Measurements from ENCODE around the gene UMODL1.

Gene UMODL1

DNA sequence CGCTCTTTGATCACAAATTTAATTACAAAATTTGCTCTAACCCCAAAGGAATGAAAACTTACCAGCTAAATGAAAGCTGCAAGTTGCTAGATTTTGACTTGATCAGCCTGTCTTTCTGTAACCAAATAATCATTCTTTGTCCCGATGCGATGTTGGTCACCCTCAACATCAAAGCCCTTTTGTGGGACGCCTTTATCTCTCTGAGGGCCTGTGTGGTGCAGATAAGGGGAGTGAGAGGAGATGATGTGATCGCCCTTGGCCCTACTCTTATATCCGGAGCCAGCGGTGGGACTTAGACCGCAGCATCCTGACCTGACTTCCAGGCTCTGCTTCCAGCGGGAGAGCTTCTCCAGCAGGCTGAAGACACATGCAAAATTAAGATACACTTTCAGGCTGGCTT, 19.3 kb upstream of the UMODL1 start:
- no peak overlapping the region for H4K91ac ChIP-seq (ENCODE audit: low read depth, low read length)

DNA sequence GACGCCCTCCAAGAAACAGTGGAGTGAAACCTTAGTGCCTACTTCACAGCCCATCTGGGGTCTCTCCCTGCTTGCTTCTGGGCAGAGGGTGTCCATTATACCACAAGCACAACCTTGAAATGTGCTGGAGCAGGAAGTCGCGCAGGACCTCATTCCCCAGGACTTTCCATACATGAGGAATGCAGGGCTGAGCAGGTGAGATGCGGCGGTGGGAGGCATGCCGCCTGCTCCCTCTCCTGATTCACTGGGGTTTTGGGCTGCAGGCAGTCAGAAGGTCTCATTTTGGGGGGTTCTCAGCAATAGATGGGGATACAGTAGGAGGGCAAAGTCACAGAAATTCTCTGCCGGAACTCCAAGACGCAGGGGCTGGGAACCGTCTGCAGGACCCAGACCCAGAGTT, 15.7 kb upstream of the UMODL1 start:
- no peak overlapping the region for H3K4me3 ChIP-seq (ENCODE audit: low read depth, low read length)
- no peak overlapping the region for H2AK5ac ChIP-seq (ENCODE audit: low read length)
- no peak overlapping the region for H3K27ac ChIP-seq (ENCODE audit: low read depth, low read length)
- no peak overlapping the region for H3K23ac ChIP-seq (ENCODE audit: low read length)
- H3K14ac ChIP-seq (ENCODE audit: low read length), result no peak overlapping the region
- no peaks in the 10 kb centered on the region for H3K36me3 ChIP-seq (ENCODE audit: control insufficient read depth in 1 of 2, insufficient read depth in 2 of 2, low read length in 2 of 2)
- H4K8ac ChIP-seq (ENCODE audit: low read depth, low read length), result no peak overlapping the region
- no CpG with 5 or more reads among the region's 9 CpGs for WGBS (ENCODE audit: extremely low coverage, insufficient coverage, insufficient read length)
- no peak for DNase-seq
- H4K91ac ChIP-seq (ENCODE audit: low read depth, low read length), result no peak overlapping the region
- no peak overlapping the region for H2BK120ac ChIP-seq (ENCODE audit: insufficient read depth, low read length, poor library complexity)
- H3K4me2 ChIP-seq (ENCODE audit: low read length), result no peak overlapping the region
- H3K79me2 ChIP-seq (ENCODE audit: control insufficient read depth, insufficient read depth, low read length, poor library complexity), result no peaks in the 10 kb centered on the region
- H4K12ac ChIP-seq (ENCODE audit: low read depth, low read length), result no peak overlapping the region
- no peak overlapping the region for H3K4ac ChIP-seq (ENCODE audit: low read depth, low read length)
- no peaks in the 10 kb centered on the region for H3K27me3 ChIP-seq (ENCODE audit: insufficient read depth, low read length)
- no peak overlapping the region for H2BK5ac ChIP-seq (ENCODE audit: low read depth, low read length, poor library complexity)
- no peaks in the 10 kb centered on the region for H3K79me1 ChIP-seq (ENCODE audit: low read length)
- H3K9me3 ChIP-seq (ENCODE audit: insufficient read depth, low read depth, low read length), result peaks cover 2% of the 10 kb centered on the region
- no peak overlapping the region for H2AFZ ChIP-seq (ENCODE audit: insufficient read depth, low read length, poor library complexity)
- H3K9ac ChIP-seq (ENCODE audit: low read length), result no peak overlapping the region
- H3K4me1 ChIP-seq (ENCODE audit: control insufficient read depth in 1 of 2, insufficient read depth in 2 of 2, low read length in 2 of 2), result peaks cover 5 to 7% of the 10 kb centered on the region in 2 experiments
- H2BK12ac ChIP-seq (ENCODE audit: low read length), result no peak overlapping the region
- no peak overlapping the region for H3K18ac ChIP-seq (ENCODE audit: low read length)

More for the DNA sequence above, 19.3 kb upstream of the UMODL1 start:
- no peak for DNase-seq
- no peak overlapping the region for H3K14ac ChIP-seq (ENCODE audit: low read length)
- H3K27me3 ChIP-seq (ENCODE audit: insufficient read depth, low read length), result no peaks in the 10 kb centered on the region
- no CpG with 5 or more reads among the region's 9 CpGs for WGBS (ENCODE audit: extremely low coverage, insufficient coverage, insufficient read length)
- H3K79me2 ChIP-seq (ENCODE audit: control insufficient read depth, insufficient read depth, low read length, poor library complexity), result no peaks in the 10 kb centered on the region
- peaks cover 2% of the 10 kb centered on the region for H3K9me3 ChIP-seq (ENCODE audit: insufficient read depth, low read depth, low read length)
- no peak overlapping the region for H3K9ac ChIP-seq (ENCODE audit: low read length)
- no peak overlapping the region for H3K4me2 ChIP-seq (ENCODE audit: low read length)
- H2AFZ ChIP-seq (ENCODE audit: insufficient read depth, low read length, poor library complexity), result no peak overlapping the region
- H3K36me3 ChIP-seq (ENCODE audit: control insufficient read depth in 1 of 2, insufficient read depth in 2 of 2, low read length in 2 of 2), result no peaks in the 10 kb centered on the region
- H4K8ac ChIP-seq (ENCODE audit: low read depth, low read length), result no peak overlapping the region
- H4K12ac ChIP-seq (ENCODE audit: low read depth, low read length), result no peak overlapping the region
- no peaks in the 10 kb centered on the region for H3K79me1 ChIP-seq (ENCODE audit: low read length)
- no peak overlapping the region for H3K18ac ChIP-seq (ENCODE audit: low read length)
- H2BK5ac ChIP-seq (ENCODE audit: low read depth, low read length, poor library complexity), result no peak overlapping the region
- H2BK120ac ChIP-seq (ENCODE audit: insufficient read depth, low read length, poor library complexity), result no peak overlapping the region
- H3K27ac ChIP-seq (ENCODE audit: low read depth, low read length), result no peak overlapping the region
- no peak overlapping the region for H2BK12ac ChIP-seq (ENCODE audit: low read length)
- no peak overlapping the region for H2AK5ac ChIP-seq (ENCODE audit: low read length)
- H3K4me3 ChIP-seq (ENCODE audit: low read depth, low read length), result no peak overlapping the region
- H3K23ac ChIP-seq (ENCODE audit: low read length), result no peak overlapping the region
- no peak overlapping the region for H3K4ac ChIP-seq (ENCODE audit: low read depth, low read length)
- peaks cover 2 to 4% of the 10 kb centered on the region in 2 experiments for H3K4me1 ChIP-seq (ENCODE audit: control insufficient read depth in 1 of 2, insufficient read depth in 2 of 2, low read length in 2 of 2)

DNA sequence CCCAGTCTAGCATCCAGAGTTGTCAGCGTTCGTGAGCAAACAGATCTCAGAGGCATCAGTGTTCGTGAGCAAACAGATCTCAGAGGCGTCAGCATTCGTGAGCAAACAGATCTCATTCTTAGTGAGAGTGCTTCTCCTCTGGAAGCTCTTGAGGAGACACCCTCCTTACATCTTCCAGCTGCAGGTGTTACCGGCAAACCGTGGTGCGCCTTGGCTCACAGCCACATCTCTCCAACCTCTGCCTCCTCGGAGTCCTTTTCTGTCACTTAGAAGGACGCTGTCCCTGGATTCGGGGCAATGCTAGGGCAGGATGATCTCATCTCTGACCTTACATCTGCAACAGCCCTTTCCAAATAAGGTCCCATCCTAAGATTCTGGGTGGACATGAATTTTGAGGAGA, 14.6 kb upstream of the UMODL1 start:
- no peaks in the 10 kb centered on the region for H3K27me3 ChIP-seq (ENCODE audit: insufficient read depth, low read length)
- no peak overlapping the region for H3K4me2 ChIP-seq (ENCODE audit: low read length)
- no peak overlapping the region for H4K12ac ChIP-seq (ENCODE audit: low read depth, low read length)
- no peaks in the 10 kb centered on the region for H3K79me2 ChIP-seq (ENCODE audit: control insufficient read depth, insufficient read depth, low read length, poor library complexity)
- peaks cover 5 to 7% of the 10 kb centered on the region in 2 experiments for H3K4me1 ChIP-seq (ENCODE audit: control insufficient read depth in 1 of 2, insufficient read depth in 2 of 2, low read length in 2 of 2)
- no peaks in the 10 kb centered on the region for H3K36me3 ChIP-seq (ENCODE audit: control insufficient read depth in 1 of 2, insufficient read depth in 2 of 2, low read length in 2 of 2)
- H3K18ac ChIP-seq (ENCODE audit: low read length), result no peak overlapping the region
- H2AFZ ChIP-seq (ENCODE audit: insufficient read depth, low read length, poor library complexity), result no peak overlapping the region
- no peak overlapping the region for H2BK12ac ChIP-seq (ENCODE audit: low read length)
- H2AK5ac ChIP-seq (ENCODE audit: low read length), result no peak overlapping the region
- H3K9me3 ChIP-seq (ENCODE audit: insufficient read depth, low read depth, low read length), result peaks cover 2% of the 10 kb centered on the region
- no peak overlapping the region for H4K91ac ChIP-seq (ENCODE audit: low read depth, low read length)
- no CpG with 5 or more reads among the region's 11 CpGs for WGBS (ENCODE audit: extremely low coverage, insufficient coverage, insufficient read length)
- H3K27ac ChIP-seq (ENCODE audit: low read depth, low read length), result no peak overlapping the region
- no peak overlapping the region for H3K14ac ChIP-seq (ENCODE audit: low read length)
- H3K9ac ChIP-seq (ENCODE audit: low read length), result no peak overlapping the region
- H4K8ac ChIP-seq (ENCODE audit: low read depth, low read length), result no peak overlapping the region
- H2BK5ac ChIP-seq (ENCODE audit: low read depth, low read length, poor library complexity), result no peak overlapping the region
- H3K79me1 ChIP-seq (ENCODE audit: low read length), result no peaks in the 10 kb centered on the region
- DNase-seq, result no peak
- no peak overlapping the region for H3K23ac ChIP-seq (ENCODE audit: low read length)
- no peak overlapping the region for H2BK120ac ChIP-seq (ENCODE audit: insufficient read depth, low read length, poor library complexity)
- no peak overlapping the region for H3K4me3 ChIP-seq (ENCODE audit: low read depth, low read length)
- no peak overlapping the region for H3K4ac ChIP-seq (ENCODE audit: low read depth, low read length)

DNA sequence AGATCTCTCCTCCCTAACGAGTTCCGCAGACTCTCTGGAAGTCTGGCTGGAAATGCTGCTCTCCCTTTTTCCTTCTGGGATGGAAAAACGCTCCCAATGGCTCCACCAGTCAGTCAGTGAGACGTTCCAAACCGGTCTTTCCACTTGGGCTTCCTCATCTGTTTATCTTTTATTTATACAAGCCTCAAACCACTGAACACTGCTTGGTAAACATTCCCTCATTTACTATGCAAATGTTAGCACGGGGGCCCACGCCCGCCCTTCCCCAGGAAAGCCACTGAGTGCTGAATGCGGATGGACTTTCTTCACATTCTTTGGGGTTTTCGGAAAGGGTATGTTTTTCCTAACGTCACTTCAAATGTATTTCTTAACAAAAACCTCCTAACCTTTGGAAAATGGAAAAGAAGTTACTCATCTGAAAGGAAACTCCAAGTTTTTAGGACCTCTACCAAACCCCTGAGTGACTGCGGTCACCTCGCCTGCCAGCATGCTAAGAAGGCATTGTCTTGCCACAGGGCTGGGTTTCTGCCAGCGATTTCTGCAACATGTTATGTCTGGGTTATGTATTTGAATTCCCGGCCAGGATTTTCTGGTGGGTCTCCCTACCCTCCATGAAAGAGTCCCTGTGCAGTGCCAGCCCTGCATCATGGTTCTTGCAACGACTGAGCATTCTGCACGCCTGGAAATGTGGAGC, 14.0 kb upstream of the UMODL1 start:
- no peak overlapping the region for H3K9ac ChIP-seq (ENCODE audit: low read length)
- peaks cover 5 to 7% of the 10 kb centered on the region in 2 experiments for H3K4me1 ChIP-seq (ENCODE audit: control insufficient read depth in 1 of 2, insufficient read depth in 2 of 2, low read length in 2 of 2)
- H2BK12ac ChIP-seq (ENCODE audit: low read length), result no peak overlapping the region
- no CpG with 5 or more reads among the region's 17 CpGs for WGBS (ENCODE audit: extremely low coverage, insufficient coverage, insufficient read length)
- H3K27me3 ChIP-seq (ENCODE audit: insufficient read depth, low read length), result no peaks in the 10 kb centered on the region
- H2BK120ac ChIP-seq (ENCODE audit: insufficient read depth, low read length, poor library complexity), result no peak overlapping the region
- no peaks in the 10 kb centered on the region for H3K36me3 ChIP-seq (ENCODE audit: control insufficient read depth in 1 of 2, insufficient read depth in 2 of 2, low read length in 2 of 2)
- no peak overlapping the region for H3K23ac ChIP-seq (ENCODE audit: low read length)
- peaks cover 2% of the 10 kb centered on the region for H3K9me3 ChIP-seq (ENCODE audit: insufficient read depth, low read depth, low read length)
- DNase-seq, result peak in 1 of 2 donors; percentile 35
- no peak overlapping the region for H2BK5ac ChIP-seq (ENCODE audit: low read depth, low read length, poor library complexity)
- H2AK5ac ChIP-seq (ENCODE audit: low read length), result no peak overlapping the region
- H3K14ac ChIP-seq (ENCODE audit: low read length), result no peak overlapping the region
- no peak overlapping the region for H4K12ac ChIP-seq (ENCODE audit: low read depth, low read length)
- no peak overlapping the region for H3K18ac ChIP-seq (ENCODE audit: low read length)
- H2AFZ ChIP-seq (ENCODE audit: insufficient read depth, low read length, poor library complexity), result peak overlapping the region; percentile 11
- H3K4ac ChIP-seq (ENCODE audit: low read depth, low read length), result no peak overlapping the region
- H3K27ac ChIP-seq (ENCODE audit: low read depth, low read length), result no peak overlapping the region
- no peaks in the 10 kb centered on the region for H3K79me1 ChIP-seq (ENCODE audit: low read length)
- H3K4me2 ChIP-seq (ENCODE audit: low read length), result no peak overlapping the region
- H3K4me3 ChIP-seq (ENCODE audit: low read depth, low read length), result no peak overlapping the region
- H4K8ac ChIP-seq (ENCODE audit: low read depth, low read length), result no peak overlapping the region
- H4K91ac ChIP-seq (ENCODE audit: low read depth, low read length), result no peak overlapping the region
- H3K79me2 ChIP-seq (ENCODE audit: control insufficient read depth, insufficient read depth, low read length, poor library complexity), result no peaks in the 10 kb centered on the region

Measured in trophoblast cell (in vitro differentiated cells and primary cell).